ENCODE measurements around the gene NEK7. TPM values are rescaled to one million over a fixed set of nuclear protein-coding genes. Genes with fewer than 3 reads are reported as not detected.
A peak's percentile ranks its signal among the peaks of the same experiment; 100 is the strongest.

NEK7 gene
- total RNA-seq, 3 donors from 2014 or later: 58.4 to 110 (median 60.3) TPM

- intact Hi-C loops (cut with DNase I, micrococcal nuclease): no loop called here
- Histone ChIP-seq H3K4me1 (ENCODE audit: low read depth) (no peaks in the 10 kb centered on the region), H3K36me3 (ENCODE audit: low read depth) (no peaks in the 10 kb centered on the region), H3K4me3 (no peak overlapping the region), H3K9me3 (no peaks in the 10 kb centered on the region)
- DNase-seq (no peak), ATAC-seq (peak; percentile 42)
- no peak for TF ChIP-seq CTCF (IDR thresholded peaks at IDR 0.05)
Measured at GRCh38 chr1:198199105-198199504, 42.3 kb downstream of the NEK7 start.

GRCh38 chr1:198201956-198202784 lies 45.4 kb downstream of the NEK7 start:
- no peak for ATAC-seq
- intact Hi-C loops (cut with DNase I, micrococcal nuclease): no loop called here
- Histone ChIP-seq H3K4me3 (no peak overlapping the region), H3K36me3 (ENCODE audit: low read depth) (no peaks in the 10 kb centered on the region), H3K9me3 (no peaks in the 10 kb centered on the region), H3K4me1 (ENCODE audit: low read depth) (no peaks in the 10 kb centered on the region)
- no peak for TF ChIP-seq CTCF (IDR thresholded peaks at IDR 0.05)
- no peak for DNase-seq

- DNase-seq (no peak), ATAC-seq (no peak)
- Histone ChIP-seq H3K4me3 (no peak overlapping the region), H3K4me1 (ENCODE audit: low read depth) (no peaks in the 10 kb centered on the region), H3K9me3 (no peaks in the 10 kb centered on the region), H3K36me3 (ENCODE audit: low read depth) (no peaks in the 10 kb centered on the region)
- no peak for TF ChIP-seq CTCF (IDR thresholded peaks at IDR 0.05)
- intact Hi-C loops (cut with DNase I, micrococcal nuclease): no loop called here
Measured at GRCh38 chr1:198203434-198203833, 46.6 kb downstream of the NEK7 start.

- DNase-seq: no peak
- H3K4me1 ChIP-seq (ENCODE audit: low read depth): no peaks in the 10 kb centered on the region
- intact Hi-C loops (cut with DNase I, micrococcal nuclease): no loop called here
- no peak overlapping the region for H3K4me3 ChIP-seq
- no peaks in the 10 kb centered on the region for H3K36me3 ChIP-seq (ENCODE audit: low read depth)
- no peak for TF ChIP-seq CTCF (IDR thresholded peaks at IDR 0.05)
- no peak for ATAC-seq
- H3K9me3 ChIP-seq: no peaks in the 10 kb centered on the region
Measured at GRCh38 chr1:198205016-198205684, 48.4 kb downstream of the NEK7 start.

- Histone ChIP-seq H3K36me3 (ENCODE audit: low read depth) (no peaks in the 10 kb centered on the region), H3K4me1 (ENCODE audit: low read depth) (no peaks in the 10 kb centered on the region), H3K4me3 (no peak overlapping the region), H3K9me3 (no peaks in the 10 kb centered on the region)
- no peak for ATAC-seq
- intact Hi-C loops (cut with DNase I, micrococcal nuclease): no loop called here
- no peak for TF ChIP-seq CTCF (IDR thresholded peaks at IDR 0.05)
- DNase-seq: no peak
Measured at GRCh38 chr1:198206292-198206691, 49.5 kb downstream of the NEK7 start.
